Activated CD4-positive, alpha-beta T cell treated with anti-CD3 and anti-CD28 coated beads, Interleukin-2, amount 50 U/mL, for 24 hours (primary cell): Measurements from ENCODE around the gene EXOC6B.

Experiments used
- DNase-seq, 2 donors: peaks; one replicate each; pipeline ENCODE4 v3.0.0-alpha.2; 2020; ENCODE audit warnings: low read depth in 1 of 2, low spot score in 1 of 2

Gene EXOC6B

DNA sequence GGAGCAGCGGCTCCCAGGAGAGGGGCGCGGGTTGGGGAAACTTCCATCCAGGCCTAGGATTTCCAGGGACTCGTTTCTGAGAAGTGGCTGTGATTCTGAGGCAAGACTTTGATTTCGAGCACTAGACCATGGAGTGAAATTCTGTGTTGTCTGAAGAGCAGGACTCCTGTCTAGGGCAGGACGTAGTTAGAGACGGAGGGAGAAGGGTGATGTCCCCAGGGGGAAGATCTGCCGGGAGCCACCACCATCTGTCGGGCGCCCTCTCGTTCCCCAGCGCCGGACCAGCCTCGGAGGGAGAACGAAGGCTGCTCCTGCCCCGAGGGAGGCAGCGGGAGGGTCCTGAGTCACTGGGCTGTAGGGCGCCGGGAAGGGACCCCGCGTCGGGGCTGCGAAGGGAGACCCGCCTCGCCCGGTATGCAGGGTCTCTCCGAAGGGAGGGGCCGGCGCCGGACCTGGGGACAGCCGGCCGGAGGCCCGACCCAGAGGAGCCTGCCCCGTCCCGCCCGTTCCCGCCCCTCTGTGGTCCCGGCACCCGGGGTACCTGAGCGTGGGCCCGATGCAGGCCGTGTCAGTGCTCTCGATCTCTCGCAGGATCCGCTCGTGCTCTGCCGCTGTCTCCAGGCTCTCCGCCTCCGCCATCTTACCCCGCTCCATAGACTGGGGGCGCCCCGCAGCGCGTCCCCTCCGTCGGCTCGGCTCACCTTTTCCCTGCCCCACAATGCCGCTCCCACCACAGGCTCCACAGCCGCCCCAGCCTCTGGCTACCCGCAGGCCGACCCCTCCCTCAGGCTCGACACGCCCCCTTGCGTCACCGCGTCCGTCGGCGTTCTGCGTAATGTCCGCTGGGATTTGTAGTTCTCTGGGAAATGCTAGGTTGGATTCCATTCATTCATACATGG, at the start of gene EXOC6B:
Gene EXOC6B, minus strand, starts transcription at position 777 of the 899 bp plus-strand sequence.
- DNase-seq, result peak; percentile 72 to 84

DNA sequence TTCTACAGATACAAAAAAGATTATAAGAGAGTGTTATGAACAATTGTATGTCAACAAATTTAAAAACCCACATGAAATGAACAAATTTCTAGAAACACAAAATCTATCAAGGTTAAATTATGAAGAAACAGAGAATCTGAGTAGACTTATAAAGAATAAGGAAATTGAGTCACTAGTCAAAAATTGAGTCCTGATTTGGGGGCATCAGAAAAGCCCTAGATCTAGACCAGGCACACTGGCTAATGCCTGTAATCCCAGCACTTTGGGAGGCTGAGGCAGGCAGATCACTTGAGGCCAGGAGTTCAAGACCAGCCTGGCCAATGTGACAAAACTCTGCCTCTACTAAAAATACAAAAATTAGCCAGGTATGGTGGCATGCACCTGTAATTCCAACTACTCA, 46.0 kb upstream of the EXOC6B start:
- no peak for DNase-seq

DNA sequence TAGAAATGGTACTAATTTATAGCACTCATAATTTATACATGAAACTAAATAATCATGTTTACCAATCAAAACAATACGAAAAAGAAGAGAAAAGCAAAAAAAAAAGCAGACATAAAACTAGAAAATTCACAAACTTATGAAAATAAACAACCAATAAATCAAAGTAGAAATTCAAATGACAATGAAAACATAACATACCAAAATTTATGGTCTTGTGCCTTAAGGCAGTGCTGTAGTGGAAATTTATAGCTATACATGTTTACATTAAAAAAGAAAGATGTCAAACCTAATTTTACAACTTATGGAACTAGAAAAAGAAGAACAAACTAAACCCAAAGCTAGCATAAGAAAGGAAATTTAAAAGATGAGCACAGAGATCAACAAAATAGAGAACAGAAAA, 45.2 kb upstream of the EXOC6B start:
- DNase-seq, result no peak

DNA sequence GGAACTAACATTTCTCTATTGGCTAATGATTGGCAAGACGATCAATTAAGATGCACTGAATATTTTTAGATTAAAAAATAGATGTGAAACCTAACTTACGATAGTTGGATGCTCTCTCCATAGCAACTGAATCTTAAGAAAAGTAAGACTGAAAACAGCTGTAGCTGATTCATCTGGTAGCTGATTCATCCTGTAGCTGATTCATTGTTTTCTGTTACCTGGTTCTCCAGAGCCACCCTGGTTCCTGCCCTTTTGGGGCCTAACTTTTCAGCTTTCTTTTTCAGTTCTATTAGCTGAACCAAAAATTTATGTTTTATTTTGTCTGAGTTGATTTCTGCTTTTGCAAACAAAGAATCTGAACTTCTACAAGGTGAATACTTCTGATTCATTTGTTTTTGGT, 38.7 kb upstream of the EXOC6B start:
- DNase-seq, result peak in 1 of 2 donors; percentile 46

DNA sequence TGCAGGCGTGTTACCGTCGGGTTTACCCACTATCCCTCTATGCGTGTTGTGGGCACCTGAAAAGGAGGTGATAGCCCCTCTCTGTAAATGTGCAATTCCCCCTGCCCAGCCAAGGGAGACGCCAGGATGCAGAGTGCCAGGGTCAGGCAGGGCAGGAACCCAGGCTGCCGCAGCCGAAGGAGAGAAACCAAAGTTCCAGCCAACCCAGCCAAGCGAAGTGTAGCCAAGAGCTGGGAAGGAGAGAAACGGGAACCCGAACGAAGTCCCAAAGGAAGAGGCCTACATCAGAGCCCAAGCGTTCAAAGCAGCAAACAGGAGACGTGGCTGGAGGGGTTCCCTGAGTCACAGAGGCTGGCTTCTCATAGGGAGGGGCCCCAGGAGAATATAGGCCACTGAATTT, 37.2 kb upstream of the EXOC6B start:
- no peak for DNase-seq

DNA sequence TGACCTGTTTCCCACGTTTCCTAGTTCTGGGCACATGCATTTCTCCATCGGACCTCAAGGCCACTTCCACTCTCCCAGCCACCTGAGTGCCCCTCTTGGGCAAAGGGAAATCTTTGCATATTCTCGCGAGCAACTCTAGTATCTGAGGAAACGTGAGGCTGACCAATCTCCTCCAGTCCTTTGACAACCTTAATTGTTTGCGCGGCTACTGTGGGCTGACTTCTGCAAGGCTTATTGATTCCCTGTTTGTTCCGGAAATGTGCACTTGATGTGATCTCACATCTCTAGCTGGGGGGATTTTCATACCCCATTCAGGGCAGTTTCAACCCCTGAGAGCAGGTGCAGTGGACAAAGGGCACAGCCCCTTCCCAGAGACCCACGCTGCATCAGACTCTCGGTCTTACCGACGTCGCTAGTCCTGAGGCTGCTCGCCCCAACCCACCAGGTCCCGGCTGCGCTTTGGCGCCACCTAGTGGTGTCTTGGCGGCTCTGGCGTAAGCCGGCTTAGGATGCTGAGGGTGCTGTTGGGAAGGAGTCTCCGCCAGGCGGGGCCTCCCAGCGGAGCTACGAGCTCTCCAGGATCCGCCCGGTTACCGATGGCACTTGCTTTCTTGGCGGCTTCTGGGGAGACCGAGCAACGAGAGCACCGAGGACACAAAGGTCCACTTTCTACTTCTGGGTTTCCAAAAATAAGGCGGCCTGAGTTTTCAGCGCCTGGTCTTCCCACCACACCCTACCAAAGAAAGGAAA, 36.6 kb upstream of the EXOC6B start:
- peak; percentile 73 to 82 for DNase-seq

DNA sequence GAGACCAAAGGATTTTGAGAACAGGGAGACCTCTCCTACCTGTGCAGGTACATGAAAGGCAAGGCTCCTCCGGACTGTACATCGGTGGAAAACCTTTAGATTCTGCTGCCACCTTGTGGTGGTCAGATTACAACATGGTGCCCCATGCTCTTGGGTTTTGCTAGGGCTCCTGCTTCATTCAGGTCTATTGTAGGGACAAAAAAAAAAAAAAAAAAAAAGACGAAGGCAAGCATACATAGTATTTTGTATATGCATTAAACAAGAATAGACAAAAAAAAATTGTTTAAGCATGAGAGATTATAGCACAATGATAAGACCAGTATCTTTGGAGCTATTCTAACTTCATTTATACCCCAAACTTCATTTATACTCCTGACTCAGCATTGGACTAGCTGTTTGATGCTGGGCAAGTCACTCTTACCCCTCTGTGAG, 34.0 kb upstream of the EXOC6B start:
- peak; percentile 11 to 51 for DNase-seq

DNA sequence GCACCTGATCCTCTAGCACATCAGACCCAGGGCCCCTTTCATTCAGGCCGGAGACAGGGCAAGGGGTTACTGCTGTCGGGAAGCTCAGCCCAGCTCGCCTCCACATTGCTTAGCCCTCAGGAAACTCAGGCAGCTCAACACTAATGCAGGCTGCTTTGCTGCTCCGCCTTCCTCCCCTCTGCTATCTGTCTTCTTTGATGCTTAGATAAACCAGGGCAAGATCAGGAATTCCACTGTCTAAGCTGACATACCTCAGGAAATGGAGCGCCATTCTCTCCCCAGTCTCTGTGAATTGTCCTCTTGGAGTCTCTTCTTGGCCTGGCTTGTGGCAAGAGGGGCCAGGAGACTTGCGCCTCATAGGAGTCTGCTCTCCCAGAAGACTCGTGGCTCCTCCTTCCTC, 25.5 kb upstream of the EXOC6B start:
- no peak for DNase-seq

DNA sequence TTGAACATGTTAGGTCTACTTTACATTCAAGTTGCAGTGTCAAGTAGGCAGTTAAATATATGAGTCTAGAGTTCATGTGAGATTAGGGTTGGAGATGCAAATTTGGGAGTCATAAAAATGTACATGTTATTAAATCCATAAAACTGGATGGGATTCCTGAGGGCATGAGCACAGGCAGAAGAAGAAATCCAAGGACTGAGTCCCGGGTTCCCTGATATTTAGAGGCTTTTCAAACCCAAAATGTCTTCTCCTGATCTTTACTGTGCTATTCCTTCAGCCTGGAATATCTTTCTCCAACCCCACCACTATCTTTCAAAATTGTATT, 23.3 kb upstream of the EXOC6B start:
- DNase-seq, result no peak

DNA sequence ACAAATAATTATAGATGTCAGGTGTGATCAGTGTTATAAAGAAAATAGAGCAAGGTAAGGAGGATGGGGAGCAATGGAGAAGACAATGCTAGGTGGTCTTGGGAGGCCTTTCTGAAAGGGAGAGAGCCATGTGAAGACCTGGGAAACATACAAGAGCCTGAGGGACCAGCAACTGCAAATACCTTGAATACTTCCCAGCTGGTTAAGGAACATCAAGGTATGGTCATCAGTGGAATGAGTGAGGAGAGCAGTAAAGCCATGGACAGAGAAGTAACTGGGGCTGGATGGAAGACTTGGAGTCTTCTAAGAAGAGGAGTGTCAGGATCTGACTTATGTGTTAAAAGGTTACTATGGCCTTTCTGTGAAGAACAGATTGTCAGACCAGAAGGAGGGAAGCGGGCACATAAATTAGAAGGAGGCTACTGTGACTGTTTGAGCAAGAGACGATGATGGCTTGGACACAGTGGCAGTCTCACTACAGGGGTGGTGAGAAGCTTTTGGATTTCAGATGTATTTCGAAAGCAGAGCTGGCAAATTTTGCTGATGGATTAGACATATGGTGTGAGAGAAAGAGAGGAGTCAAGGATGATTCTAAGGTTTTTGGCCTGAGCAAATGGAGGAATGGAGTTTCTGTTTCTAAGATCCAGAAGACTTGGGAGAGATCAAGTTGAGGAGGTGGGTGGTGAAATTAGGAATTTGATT, 22.8 kb upstream of the EXOC6B start:
- no peak for DNase-seq

DNA sequence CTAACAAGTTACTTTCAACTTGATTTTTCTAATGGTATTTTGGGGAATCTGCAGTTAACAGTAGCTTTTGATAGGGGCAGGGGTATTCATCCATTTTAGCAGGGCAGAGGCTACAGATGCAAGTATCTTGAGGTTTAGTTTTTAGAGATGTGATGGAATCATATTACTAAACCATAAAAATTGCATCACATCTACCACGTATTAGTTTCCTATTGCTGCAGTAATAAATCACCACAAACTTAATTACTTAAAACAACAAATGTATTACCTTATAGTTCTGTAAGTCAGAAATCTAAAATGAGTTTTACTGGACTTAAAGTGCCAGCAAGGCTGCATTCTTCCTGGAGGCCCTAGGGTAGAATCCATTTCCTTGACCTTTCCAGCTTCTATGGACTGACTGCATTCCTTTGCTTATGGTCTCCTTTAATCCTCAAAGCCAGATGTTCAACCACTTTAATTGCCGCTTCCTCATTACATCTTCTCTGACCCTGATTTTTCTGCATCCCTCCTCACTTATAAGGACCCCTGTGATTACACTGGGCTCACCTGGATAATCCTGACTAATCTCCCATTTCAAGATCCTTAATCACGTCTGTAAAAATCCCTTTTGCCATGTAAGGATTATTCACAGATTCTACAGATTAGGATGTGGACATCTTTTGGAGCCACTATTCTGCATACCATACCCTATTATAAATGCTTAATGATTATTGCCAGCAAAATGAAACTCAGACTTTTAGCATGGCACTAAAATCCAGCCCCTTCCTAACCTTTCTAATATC, 21.9 kb upstream of the EXOC6B start:
- DNase-seq, result no peak

DNA sequence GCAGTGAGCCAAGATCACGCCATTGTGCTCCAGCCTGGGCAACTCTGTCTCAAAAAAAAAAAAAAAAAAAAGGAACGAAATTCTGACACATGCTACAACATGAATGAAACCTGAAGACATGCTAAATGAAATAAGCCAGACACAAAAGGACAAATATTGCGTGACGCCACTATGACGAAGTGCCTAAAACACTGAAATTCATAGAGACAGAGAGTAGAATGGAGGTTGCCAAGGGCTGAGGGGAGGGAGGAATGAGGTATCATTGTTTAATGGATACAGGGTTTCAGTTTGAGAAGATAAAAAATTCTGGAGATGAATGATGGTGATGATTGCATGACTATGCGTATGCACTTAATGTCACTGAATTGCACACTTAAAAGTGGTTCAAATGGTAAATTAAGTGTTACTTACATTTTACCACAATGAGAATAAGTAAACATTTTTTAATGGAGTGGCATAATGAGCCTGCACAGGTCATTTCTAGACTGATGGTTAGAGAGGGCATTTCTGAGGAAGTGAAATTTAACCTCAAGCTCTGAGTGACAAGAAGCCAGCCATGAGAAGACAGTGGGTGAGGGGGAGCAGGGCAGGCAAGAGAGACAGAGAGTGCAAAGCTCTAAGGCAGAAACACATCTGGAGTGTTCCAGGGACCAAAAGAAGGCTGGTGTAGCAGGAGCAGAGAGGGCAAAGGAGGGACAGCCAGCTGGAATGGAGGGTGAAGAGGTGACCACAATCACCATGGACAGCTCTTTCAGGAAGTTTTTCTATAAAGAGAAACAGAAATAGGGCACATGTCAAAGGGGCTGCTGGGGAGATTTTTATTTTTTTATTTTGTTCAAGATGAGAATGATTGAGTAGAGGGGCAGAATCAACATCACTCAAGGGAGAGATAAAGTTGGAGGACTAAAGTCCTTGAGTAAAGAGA, 20.6 kb upstream of the EXOC6B start:
- no peak for DNase-seq

DNA sequence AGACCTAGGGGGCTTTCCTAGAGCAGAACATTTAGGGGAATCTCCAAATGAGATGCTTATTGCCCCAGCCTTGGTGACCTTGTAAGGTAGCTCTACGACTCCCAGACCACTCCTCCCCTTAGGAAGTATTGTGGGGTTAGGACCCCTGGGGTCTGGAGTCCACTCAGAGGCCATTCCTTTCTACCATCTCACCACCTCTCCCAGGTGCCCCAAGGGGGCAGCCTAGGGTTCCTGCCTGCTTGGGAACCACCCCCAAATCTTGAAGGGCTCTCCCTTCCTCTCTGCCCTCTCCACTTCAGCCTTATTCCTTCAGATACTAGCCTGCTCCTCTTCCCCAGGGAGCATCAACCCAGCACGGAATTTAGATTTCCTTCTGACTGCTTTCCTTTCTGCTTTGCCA, 17.5 kb upstream of the EXOC6B start:
- DNase-seq, result no peak

DNA sequence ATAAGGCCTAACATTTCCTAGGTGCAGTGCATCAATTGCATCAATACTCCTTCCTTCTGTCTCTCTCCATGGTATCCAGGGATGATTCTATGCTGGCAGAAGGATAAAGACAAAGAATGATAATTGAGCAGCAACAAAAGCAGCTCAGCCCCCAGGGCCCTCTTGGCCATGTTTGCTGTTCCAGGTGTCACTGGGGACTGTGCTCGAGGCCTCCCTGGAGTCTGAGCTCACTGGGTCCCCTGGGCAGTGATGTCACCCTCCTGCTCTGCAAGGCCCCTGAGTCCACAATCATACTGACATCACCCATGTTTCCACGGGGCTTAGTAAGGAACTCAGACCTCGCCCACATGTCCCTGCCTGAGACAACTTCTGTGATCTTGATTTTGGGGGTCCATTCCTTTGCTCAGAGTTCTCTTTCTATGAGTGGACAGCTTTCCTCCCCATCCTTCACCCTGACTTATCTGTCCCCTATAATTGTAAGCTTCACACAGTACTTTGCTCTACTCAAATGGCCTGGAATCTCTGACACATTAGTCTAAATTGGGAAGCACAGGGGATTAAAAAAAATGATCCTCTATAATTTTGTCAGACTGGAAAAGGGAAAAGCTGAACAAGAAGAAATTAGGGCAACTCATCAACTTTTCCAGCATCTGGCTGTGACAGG, 15.8 kb upstream of the EXOC6B start:
- DNase-seq, result no peak

DNA sequence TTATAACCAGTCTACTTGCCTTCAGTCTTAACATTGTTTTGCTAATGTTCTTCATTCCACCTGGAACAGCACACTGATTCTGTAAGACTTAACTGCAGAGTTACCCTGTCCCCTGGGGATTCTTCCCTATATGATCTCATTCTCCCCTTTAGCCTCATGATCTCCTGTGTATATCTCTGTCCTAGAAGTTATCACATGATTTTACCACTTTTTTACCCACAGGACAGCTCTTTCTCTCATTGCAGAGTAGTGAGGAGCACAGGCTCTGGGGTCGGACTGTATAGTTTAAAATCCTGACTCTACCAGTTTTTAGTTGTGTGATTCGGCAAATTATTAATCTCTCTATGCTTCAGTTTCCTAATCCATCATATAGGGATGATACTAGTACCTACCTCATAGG, 14.2 kb upstream of the EXOC6B start:
- DNase-seq, result no peak

DNA sequence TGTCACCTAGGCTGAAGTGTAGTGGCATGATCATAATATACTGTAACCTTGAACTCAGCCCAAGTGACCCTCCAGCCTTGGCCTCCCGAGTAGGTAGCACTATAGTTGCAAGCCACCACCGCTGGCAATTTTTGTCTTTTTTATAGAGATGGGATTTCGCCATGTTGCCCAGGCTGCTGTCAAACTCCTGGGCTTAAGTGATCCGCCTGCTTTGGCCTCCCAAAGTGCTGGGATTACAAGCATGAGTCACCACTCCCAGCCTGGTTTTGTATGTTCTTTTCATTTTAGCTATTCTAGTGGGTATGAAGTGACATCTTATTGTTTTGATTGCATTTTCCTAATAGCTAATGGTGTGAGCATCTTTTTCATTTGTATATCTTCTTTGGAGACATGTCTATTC, 11.3 kb upstream of the EXOC6B start:
- DNase-seq, result no peak

DNA sequence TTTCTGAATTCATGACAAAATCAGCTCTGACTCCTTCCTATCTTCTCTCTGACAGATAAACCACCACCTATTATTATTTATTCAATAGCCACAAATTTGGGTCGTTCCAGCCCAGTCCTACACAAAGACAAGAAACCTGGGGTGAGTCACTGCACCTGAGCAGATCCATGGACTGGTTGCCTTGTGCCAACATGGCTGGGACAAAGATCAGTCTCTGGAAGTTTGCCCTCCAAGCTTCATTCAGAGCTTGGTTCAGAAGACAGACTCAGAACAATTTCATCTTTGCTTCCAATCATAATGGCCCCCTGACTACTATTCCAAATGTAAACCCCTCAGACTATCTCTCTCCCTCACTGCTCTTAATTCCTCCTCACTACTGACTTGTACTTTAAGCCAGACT, 9.6 kb upstream of the EXOC6B start:
- DNase-seq, result no peak

DNA sequence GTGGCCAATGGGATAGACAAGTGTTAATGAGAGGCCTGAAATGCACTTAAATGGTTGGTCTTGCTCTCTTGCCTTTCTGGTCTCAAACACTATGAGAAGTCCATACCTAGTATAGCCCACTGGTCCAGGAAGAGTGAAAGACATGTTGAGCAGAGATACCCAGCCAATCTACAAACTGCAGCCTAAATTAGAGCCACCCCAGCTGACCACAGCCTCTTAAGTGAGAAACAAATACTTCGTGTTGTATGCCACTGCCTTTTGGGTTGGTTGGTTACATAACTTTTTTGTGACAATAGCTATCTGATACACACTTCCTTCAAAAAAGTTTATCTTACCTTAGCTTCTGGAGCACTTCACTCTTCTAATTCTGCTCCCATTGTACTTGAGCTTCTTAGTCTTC, 8.8 kb upstream of the EXOC6B start:
- no peak for DNase-seq

DNA sequence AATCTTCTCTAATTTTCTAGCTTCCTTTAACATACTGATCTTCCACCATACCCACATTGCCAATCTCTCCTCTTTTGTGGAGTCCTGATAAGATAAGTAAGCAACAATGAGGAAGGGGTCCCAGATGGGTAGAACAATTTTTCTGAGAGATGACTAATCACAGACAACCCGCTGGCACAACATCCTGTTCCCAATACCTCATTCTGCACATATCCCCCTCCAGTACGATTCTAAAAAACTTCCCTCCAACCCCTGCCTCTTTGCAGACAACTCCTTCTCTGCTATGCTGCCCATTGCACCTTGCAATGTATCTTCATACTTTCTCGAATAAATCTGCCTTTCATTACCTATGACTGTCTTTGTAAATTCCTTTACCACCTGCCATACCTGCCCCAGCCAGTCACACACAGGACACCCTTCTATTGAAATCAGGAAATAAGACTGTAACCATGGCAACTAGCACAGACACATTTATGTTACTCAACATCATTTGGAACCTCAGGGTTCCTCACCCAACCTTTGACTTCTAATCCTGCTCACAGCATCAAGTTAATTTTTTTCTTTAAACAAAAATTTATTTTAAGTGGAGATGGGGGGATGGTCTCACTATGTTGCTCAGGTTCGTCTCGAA, 7.4 kb upstream of the EXOC6B start:
- DNase-seq, result no peak
